GM19025 (cell line): ENCODE measurements around the gene ZSWIM7.

Experiments used
- ATAC-seq: cut with Tn5 transposase; IDR thresholded peaks from one replicate; pipeline ENCODE4 v1.9.1; 2021; ENCODE audit warnings: mild to moderate bottlenecking, low read depth, moderate library complexity; ENCODE audit not compliant: unreplicated experiment

The ZSWIM7 gene

GRCh38 chr17:15935891-15936290 lies 63.6 kb downstream of the ZSWIM7 start:
- no peak for ATAC-seq

DNA sequence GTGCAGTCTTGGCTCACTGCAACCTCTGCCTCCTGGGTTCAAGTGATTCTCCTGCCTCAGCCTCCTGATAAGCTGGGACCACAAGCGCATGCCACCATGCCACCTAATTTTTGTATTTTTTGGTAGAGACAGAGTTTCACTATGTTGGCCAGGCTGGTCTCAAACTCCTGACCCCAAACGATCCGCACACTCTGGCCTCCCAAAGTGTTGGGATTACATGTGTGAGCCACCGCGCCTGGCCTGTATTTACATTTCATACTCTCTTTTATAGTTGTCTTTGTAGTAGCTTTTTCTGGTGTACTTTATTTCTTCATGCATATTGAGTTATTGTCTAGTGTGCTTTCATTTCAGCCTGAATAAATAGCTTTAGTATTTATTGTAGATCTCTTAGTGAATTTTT lies 64.6 kb downstream of the ZSWIM7 start:
- no peak for ATAC-seq

- no peak for ATAC-seq
These were observed 68.1 kb downstream of the ZSWIM7 start for GRCh38 chr17:15931394-15931793.

- ATAC-seq: no peak
These were observed 69.1 kb downstream of the ZSWIM7 start for GRCh38 chr17:15930426-15930825.

DNA sequence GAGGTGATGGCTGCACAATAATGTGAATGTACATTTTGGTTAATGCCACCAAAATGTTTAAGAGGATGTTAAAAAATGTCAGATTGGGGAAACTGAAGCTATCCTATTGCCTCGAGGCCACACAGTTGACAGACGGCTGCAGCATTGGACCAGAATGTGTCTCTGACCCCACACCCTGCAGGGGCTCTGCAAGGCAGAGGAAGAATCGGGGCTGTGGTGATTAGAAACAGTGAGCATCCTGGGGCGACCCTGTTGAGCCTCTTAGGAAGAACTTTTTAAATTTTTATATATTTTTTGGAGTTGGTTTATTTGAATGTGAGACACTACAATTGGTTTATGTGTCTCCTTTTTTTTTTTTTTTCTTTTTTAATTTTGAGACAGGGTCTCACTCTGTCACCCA lies 69.6 kb downstream of the ZSWIM7 start:
- no peak for ATAC-seq

DNA sequence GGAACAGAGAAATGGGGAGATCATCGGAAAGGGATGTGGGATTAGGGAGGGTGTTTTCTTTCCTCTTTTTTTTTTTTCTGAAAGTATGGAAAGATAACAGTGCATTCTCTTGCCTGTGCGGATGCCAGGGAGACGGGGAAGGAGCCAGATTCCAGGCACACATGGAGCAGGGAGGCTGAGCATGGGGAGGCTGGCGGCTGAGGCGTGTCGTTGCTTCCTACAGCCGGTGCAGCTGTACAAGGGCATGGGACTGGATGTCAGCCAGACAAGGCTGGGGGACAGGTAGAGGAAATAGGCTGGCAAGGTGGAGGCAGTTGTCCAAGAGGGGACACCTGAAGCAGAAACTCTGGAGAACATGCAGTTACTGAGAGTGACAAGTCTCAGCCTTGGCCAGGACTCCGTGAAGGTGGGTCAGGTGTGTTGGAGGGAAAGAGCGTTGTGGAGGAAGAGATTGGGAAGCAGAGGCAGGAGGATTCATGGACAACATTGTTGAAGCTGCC lies 71.2 kb downstream of the ZSWIM7 start:
- no peak for ATAC-seq
